ENCODE results near the gene OLFML1. TPM values are rescaled to one million over a fixed set of nuclear protein-coding genes. Genes with fewer than 3 reads are reported as not detected.

OLFML1 gene
- total RNA-seq, 1 donor from 2014 or later, result 0.33 TPM

GRCh38 chr11:7549681-7550080 lies 64.4 kb downstream of the OLFML1 start:
- Mint-ChIP-seq H3K4me1 (ENCODE audit: unreplicated experiment) (peaks cover 7% of the 10 kb centered on the region), H3K27ac (ENCODE audit: unreplicated experiment) (no peak overlapping the region), H3K9me3 (ENCODE audit: unreplicated experiment) (no peaks in the 10 kb centered on the region), H3K4me3 (ENCODE audit: unreplicated experiment) (no peak overlapping the region), H3K36me3 (ENCODE audit: low read depth, unreplicated experiment) (no peaks in the 10 kb centered on the region), H3K27me3 (ENCODE audit: unreplicated experiment) (peaks cover 4% of the 10 kb centered on the region)
- no peak for DNase-seq (ENCODE audit: low spot score)
- TF ChIP-seq CTCF (IDR thresholded peaks at IDR 0.05; ENCODE audit: unreplicated experiment), result no peak

DNA sequence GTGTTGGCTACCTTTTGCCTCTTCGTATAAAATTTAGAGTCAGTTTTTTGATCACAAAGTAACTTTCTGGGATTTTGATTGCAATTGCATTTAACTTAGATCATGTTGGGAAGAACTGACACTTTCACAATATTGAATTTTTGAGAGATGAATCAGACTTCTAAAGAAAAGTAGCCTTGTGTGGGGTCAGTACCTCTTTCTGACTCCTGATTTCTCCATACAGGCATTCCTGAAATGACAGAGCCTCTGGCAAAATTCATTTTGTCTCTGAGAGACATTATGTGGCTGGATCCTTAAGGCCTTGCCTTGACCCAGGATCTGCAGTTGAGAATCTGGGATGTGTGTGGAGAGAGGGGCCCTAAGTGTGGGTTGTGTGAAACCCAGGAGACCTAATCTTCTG lies 66.3 kb downstream of the OLFML1 start:
- H3K36me3 Mint-ChIP-seq (ENCODE audit: low read depth, unreplicated experiment), result no peaks in the 10 kb centered on the region
- no peak for DNase-seq (ENCODE audit: low spot score)
- H3K4me1 Mint-ChIP-seq (ENCODE audit: unreplicated experiment), result peaks cover 5% of the 10 kb centered on the region
- no peak overlapping the region for H3K27ac Mint-ChIP-seq (ENCODE audit: unreplicated experiment)
- H3K9me3 Mint-ChIP-seq (ENCODE audit: unreplicated experiment), result no peaks in the 10 kb centered on the region
- no peak for TF ChIP-seq CTCF (IDR thresholded peaks at IDR 0.05; ENCODE audit: unreplicated experiment)
- H3K27me3 Mint-ChIP-seq (ENCODE audit: unreplicated experiment), result peaks cover 2% of the 10 kb centered on the region
- no peak overlapping the region for H3K4me3 Mint-ChIP-seq (ENCODE audit: unreplicated experiment)

DNA sequence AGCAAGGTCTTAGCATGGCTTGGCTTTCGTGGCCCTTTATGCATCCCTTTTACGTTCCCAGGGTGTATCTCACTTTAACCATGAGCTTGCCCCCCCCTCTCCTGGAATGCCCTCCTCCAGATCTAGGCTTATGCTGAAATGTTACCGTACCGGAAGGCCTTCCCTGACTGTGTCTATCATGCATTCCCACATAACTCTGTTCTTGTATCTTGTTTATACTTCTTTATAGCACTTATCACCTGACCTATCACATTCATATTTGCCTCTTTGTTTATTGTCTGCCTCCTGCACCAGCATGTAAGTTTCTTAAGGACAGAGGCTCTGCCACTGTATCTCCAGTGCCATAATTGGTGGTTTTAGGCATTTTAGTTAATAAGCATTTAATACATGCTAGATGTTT lies 67.4 kb downstream of the OLFML1 start:
- DNase-seq (ENCODE audit: low spot score), result no peak

DNA sequence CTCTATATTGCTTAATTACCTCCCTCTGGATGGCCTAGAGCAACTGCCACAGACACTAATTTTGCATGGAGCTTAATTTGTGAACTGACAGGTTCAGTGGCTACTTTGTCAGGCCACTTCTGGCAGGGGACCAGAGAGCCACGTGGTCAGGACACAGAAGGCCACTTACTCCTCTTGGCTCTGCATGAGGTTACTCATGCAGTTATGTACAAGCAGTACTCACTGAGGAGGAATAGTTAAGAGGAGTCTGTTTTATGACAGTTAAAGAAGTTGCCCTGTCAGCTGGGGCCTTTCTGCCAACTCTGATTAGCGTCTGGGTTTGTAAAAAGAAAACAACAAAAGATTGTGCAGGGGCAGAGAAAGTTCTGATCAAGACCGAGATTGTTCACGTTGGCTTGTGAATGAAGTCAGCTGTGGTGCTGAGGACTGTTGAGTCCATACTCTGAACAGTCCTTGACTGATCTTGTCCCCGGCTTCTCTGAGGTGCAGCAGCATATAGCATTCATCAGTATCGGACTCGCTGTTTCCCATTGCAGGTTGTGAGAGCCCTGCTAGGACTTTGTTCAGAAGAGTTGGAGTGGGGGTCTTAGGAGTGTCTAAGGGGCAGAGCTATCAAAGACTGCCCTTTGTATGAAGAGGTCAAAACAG lies 69.9 kb downstream of the OLFML1 start:
- H3K36me3 Mint-ChIP-seq (ENCODE audit: low read depth, unreplicated experiment), result no peaks in the 10 kb centered on the region
- H3K27me3 Mint-ChIP-seq (ENCODE audit: unreplicated experiment), result peaks cover 2% of the 10 kb centered on the region
- H3K4me3 Mint-ChIP-seq (ENCODE audit: unreplicated experiment), result no peak overlapping the region
- H3K9me3 Mint-ChIP-seq (ENCODE audit: unreplicated experiment), result no peaks in the 10 kb centered on the region
- no peak for DNase-seq (ENCODE audit: low spot score)
- H3K4me1 Mint-ChIP-seq (ENCODE audit: unreplicated experiment), result no peaks in the 10 kb centered on the region
- no peak overlapping the region for H3K27ac Mint-ChIP-seq (ENCODE audit: unreplicated experiment)
- no peak for TF ChIP-seq CTCF (IDR thresholded peaks at IDR 0.05; ENCODE audit: unreplicated experiment)

More for the DNA sequence above, 67.4 kb downstream of the OLFML1 start:
- peaks cover 2% of the 10 kb centered on the region for H3K27me3 Mint-ChIP-seq (ENCODE audit: unreplicated experiment)
- no peak for TF ChIP-seq CTCF (IDR thresholded peaks at IDR 0.05; ENCODE audit: unreplicated experiment)
- H3K4me1 Mint-ChIP-seq (ENCODE audit: unreplicated experiment), result no peaks in the 10 kb centered on the region
- H3K4me3 Mint-ChIP-seq (ENCODE audit: unreplicated experiment), result no peak overlapping the region
- H3K9me3 Mint-ChIP-seq (ENCODE audit: unreplicated experiment), result no peaks in the 10 kb centered on the region
- H3K36me3 Mint-ChIP-seq (ENCODE audit: low read depth, unreplicated experiment), result no peaks in the 10 kb centered on the region
- no peak overlapping the region for H3K27ac Mint-ChIP-seq (ENCODE audit: unreplicated experiment)

DNA sequence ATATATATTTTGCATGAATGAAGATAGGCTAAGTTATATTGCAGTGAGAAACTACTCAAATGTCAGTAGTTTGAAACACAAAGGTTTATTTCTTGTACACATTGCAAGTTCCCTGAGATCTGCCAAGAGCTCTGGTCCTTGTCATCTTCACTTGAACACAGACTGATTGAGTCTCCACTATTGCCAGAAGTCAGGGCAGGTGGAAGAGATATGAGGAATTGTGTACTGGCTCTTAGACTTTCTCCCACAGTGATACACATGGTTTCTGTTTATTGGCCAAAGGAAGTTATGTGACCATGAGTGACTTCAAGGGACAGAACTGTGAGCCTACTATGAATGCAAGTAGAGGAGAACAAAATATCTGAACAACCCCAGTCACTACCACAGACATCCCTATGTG lies 72.7 kb downstream of the OLFML1 start:
- no peak overlapping the region for H3K27ac Mint-ChIP-seq (ENCODE audit: unreplicated experiment)
- no peak overlapping the region for H3K4me3 Mint-ChIP-seq (ENCODE audit: unreplicated experiment)
- no peaks in the 10 kb centered on the region for H3K4me1 Mint-ChIP-seq (ENCODE audit: unreplicated experiment)
- H3K9me3 Mint-ChIP-seq (ENCODE audit: unreplicated experiment), result no peaks in the 10 kb centered on the region
- peaks cover 2% of the 10 kb centered on the region for H3K27me3 Mint-ChIP-seq (ENCODE audit: unreplicated experiment)
- H3K36me3 Mint-ChIP-seq (ENCODE audit: low read depth, unreplicated experiment), result no peaks in the 10 kb centered on the region
- DNase-seq (ENCODE audit: low spot score), result no peak
- no peak for TF ChIP-seq CTCF (IDR thresholded peaks at IDR 0.05; ENCODE audit: unreplicated experiment)

All from endothelial cell (in vitro differentiated cells).